Activated CD4-positive, alpha-beta T cell treated with anti-CD3 and anti-CD28 coated beads, Interleukin-2, amount 50 U/mL, for 4 hours (primary cell): Measurements from ENCODE around the gene RTN4RL2.

ENCODE experiments used
- DNase-seq, 2 experiments: peaks; one replicate each; pipeline ENCODE4 v3.0.0-alpha.2; 2020

The RTN4RL2 gene

DNA sequence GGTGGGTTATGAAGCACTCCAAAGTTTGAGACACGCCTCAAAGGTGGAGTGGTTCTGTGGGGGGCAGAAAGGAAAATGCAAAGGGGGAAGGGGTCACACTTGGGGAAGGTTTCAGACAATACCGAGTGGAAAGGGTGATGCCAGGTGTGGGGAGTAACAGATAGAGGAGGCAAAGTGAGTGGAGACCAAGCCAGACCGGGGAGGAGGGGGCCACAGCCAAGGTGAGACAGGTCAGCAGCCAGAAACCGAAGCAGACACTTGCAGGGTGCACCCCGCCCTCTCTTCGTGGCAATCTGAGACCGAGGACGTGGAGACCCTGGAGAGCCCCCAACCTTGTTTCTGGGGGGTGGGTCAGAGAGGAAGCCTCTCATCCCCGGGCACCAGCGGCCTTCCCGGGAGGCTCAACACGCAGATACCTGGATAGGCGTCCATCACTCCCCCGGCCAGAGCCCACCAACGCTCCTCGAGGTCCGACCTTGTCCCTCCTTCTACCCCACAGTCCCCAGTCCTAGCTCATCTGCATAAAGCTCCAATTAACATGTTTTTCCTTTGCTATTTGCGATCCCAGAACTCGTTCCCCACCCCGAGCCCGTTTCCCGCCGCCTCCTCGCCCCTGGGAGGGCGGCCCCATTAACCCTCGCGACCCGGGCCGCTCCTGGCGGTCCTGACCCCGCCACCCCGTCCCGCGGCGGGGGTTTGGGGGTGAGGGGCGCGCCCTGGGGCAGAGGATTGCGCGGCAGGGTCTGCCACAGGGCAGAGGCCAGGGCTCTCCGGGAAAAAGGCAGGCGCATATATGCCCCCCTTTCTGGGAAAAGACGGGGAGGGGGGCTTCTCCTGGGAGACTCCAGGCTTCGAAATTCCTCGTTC lies 21.8 kb downstream of the RTN4RL2 start:
- DNase-seq, result no peak

GRCh38 chr11:57482782-57483561 lies 22.6 kb downstream of the RTN4RL2 start:
- peak; percentile 58 to 65 for DNase-seq

DNA sequence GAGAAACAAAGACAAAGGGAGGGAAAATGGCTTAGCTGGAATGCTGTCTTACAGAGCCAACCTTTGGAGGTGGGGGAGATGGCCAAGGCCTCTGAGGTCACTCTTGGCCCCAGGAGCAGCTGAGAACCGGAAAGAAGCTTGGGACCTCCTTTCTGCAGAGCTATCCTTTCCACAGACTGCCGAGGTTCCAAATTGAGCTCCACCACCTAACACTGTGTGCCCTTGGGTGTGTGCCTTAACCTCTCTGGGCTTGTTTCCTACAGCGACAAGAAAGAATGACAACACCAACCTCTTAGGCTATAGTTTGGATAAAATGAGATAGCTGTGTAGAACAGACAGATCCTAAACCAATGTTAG lies 23.2 kb downstream of the RTN4RL2 start:
- no peak for DNase-seq

GRCh38 chr11:57484141-57484710 lies 23.9 kb downstream of the RTN4RL2 start:
- DNase-seq, result no peak

- no peak for DNase-seq
Observed at GRCh38 chr11:57485217-57485990, 25.1 kb downstream of the RTN4RL2 start.

DNA sequence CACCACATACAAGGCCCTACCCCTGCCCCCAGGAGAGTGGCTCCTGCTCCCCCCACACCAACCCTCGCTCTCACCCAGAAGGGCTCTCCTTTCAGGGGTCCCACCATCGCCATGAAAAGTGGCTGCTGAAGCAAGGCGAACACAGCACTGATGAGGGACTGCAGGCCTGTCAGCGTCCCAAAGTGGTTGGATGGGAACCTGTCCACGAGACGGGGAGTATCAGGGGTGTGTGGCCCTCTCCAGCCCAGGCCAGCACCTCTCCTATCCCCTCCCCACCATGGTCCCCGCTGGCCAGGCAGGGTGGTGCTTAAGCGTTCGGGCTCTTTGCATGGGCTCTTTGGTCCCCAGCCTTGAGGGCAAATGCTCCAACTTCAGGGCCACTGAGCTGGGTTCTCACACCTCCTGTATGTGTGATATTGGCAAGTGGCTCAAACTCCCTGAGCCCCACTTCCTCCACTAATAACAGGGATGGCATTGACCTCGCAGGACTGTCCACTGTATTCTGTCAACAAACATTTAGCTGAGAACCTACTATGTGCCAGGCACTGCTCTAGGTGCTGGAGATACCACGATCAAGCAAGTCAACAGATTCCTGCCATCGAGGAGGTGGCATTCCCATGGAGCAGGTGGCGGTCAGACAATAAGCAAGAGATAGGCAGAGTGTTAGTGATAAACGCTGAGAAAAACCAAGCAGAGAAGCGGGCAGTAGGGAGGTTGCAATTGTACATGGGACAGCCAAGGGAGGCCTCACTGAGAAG lies 26.9 kb downstream of the RTN4RL2 start:
- no peak for DNase-seq

DNA sequence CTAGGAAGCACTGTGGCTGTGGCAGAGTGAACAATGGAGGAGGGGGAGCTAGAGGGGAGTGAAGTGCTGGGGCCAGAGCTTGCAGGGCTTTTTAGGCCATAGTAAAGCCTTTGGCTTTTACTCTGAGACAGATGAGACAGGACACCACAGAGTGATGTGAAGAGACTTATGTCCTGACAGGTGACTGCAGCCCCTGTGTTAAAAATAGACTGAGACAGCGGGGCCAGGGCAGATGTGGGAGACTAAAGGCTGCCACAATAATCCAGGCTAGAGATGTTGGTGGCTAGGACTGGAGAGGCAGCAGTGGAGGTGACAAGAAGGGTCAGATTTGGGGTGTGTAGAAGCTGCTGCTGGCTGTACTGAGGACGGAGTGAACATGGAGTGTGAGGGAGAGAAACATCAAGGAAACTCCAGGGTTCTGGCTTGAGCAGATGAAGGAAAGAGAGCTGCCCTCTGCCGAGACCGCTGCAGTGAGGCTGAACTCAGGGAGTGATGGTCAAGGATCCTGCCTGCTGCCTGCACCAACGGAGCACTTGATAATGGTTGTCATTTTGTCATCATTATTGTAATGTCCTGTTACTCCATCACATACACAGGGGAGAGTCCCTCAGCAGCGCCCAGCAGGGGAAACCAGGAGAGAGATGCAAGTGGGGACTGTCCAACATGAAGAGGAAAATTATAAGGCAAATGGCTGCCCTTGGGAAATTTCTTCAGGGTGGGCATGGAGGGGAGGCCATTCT lies 27.8 kb downstream of the RTN4RL2 start:
- DNase-seq, result no peak

DNA sequence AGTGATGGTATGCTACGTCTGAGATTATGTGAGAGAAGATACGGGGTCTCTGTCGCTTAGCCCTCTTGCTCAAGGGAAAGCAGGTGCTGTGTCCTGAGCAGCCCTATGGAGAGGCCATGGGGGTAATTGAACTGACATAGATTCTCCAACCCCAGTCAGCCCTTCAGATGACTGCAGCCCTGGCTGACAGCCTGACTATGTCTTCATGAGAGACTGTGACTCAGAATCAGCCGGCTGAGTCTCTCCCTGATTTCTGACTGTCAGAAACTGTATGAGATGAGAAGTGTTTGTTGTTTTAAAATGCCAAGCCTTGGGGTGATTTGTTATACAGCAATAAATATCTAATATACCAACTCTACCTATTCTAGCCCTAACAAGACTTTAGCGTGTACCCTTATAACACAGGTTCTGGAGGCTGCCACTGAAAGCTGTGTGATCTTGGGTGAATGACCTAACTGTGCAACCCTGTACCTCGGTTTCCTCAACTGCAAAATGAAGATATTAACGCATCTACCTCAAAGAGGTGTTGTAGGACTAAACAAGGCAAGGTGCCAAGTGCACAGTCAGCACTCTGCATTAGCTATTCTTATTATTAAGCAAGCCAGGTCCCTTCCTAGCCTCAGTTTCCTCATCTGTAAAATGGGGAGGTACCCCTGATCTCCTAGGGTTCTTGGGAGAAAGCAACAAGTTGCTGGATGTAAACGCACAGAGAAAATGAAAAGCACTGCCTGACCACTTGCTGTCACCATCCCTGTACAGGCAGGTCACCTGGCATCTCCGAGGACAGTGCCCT lies 30.3 kb downstream of the RTN4RL2 start:
- DNase-seq, result no peak

DNA sequence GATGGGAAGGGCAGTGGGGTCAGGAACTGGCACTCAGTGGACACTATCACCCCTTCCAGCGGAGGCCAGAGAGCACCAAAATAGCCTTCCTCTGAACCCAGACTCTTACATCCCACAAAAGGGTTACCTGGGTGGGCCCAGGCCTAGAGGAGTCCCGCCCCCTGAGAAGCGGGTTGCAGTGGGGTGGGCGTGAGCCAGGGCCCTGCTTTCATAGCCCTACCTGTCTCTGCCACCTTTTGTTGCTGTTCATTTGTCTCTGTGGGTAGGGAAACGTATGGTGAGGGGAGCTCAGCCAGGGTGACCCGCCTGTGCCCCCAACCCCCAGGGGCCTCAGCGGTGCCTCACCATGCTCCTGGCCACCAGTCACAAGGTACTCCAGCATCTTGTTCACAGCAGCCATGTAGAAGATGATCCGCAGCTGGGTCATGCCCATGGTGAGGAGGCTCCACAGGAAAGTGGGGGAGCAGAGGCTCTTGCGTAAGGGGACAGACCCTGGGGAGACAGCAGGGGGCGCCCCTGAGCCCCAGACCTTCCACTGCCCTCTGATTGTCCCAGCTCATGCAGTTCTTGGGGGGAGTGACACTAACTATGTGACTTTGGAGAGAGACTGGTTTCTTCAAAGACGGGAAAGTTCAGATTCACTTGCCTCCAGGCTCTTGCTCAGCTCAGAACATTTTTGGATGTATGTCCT lies 31.2 kb downstream of the RTN4RL2 start:
- peak; percentile 36 to 41 for DNase-seq

GRCh38 chr11:57493507-57494503 lies 33.5 kb downstream of the RTN4RL2 start:
- DNase-seq, result peak; percentile 77 to 81

DNA sequence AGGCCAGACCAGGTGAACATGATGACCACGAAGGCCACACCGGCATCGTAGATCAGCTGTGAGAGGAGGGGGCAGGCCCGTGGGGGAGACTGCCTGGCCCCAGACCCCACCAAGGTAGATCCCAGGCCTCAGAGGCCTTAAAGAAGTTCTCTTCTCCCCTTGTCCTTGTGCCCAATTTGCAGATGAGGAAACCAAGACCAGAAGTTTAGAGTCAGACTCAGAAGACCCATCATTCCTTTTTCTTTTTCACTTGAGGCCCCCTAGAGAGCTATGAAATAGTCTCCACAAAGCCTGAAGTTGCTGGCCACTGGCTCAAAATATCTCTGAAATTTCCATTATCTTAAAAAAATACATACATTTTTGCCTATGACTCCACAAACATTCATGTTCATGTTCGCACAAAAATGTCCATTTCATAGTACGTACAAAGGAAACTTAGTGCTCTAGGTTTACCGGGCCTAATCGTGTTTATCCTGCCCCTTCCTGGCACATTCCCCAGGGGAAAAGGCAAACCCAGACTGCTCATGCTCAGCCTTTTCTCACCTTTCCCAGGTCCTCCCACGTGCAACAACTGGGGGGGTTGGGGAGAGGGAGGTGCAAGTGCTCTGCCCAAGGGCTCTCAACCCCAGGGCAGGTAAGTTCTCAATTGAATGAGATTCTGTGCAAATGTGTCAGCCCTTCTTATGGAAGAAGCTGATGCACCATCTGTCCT lies 35.9 kb downstream of the RTN4RL2 start:
- DNase-seq, result no peak

DNA sequence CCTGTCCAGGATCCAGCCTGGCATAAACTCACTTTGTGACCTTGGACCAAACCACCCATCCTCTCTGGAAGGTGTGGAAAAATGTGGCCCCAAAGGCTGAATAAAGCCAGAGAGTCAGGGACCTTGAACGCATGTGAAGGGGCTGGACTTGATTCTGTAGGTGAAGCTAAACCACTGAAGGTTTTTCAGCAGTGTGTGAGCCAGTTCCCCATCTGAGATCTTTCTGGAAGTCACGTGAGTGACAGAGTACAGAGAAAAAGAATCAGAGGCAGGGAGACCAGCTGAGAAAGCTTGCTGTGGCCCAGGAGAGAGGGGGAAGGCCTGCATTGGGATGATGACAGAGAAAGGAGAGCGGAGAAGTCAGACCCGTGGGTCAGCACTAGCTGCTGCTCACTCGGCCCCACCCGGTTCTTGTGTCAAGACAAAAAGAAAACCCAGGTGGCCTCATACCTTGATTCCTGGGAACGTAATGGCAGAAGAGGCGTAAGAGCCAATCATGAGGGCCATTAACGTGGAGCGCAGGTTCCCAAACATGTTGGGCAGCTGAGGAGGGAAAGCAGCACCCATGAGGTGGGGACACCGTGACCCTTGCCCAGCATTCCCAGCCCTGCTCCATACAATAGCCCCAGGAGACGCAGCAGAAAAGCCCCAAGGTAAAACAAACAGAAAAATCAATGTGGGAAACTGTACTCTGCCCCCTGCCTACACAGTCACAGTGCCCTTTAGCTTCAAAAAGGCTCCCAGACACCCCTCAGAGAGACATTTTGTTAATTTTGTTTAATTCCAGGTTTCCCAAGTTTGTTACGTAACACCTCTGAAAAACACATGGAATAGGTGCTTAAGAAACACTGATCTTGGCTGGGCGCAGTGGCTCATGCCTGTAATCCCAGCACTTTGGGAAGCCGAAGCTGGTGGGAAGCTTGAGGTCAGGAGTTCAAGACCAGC lies 37.2 kb downstream of the RTN4RL2 start:
- no peak for DNase-seq

- no peak for DNase-seq
Observed at GRCh38 chr11:57498540-57498939, 38.2 kb downstream of the RTN4RL2 start.

- DNase-seq, result no peak
Observed at GRCh38 chr11:57499413-57499982, 39.2 kb downstream of the RTN4RL2 start.

DNA sequence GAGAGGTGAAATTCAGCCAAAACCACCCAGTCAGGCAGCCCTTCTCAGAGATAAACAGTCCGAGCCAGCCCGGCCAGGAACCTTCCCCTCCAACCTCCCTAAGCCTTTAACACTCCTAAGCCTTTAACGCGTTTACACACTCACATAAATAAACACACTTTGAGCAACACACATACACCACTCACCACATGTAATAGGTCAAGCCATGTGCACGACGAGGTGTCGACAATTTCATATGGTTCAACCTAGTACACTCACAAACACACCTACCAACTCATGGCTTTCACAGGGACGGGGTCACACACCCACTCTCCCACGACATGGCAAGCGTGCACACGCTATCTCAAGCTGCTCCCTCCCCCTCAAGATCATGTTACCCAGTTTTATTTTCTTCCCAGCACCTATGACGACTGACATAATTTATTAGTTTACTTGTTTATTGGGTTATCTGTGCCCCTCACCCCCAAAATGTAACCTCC lies 39.7 kb downstream of the RTN4RL2 start:
- DNase-seq, result no peak

DNA sequence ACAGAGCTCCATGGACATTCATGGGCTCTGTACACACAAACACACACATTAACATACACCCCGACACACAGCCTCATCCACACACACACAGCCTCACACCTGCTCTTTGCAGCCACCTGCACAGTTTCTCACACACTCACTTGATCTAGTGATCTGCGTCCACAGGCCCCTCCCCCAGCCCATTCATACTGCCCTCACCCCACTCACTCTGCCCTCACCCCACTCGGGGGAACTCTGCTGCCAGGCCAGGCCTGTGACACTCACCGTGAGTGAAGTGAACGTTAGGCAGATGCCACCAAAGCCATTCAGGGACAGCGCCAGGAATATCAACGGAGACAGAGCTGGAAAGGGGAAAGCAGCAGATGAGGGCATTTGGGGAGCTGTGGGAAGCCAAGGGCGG lies 40.2 kb downstream of the RTN4RL2 start:
- DNase-seq, result no peak
